ENCODE measurements around the gene CHST8.

DNA sequence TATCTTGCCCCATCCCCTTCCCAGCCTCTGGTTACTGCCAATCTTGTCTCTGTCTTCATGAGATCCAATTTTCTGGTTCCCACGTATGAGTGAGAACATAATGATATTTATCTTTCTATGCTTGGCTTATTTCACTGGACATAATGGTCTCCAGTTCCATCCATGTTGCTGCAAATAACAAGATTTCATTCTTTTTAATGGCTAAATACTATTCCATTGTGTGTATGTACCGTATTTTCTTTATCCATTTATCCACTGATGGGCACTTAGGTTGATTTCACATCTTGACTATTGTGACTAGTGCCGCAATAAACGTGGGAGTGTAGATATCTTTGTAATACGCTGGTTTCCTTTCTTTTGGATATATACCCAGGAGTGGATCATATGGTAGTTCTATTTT, 43.0 kb downstream of the CHST8 start:
- TF ChIP-seq, protein P1, sequence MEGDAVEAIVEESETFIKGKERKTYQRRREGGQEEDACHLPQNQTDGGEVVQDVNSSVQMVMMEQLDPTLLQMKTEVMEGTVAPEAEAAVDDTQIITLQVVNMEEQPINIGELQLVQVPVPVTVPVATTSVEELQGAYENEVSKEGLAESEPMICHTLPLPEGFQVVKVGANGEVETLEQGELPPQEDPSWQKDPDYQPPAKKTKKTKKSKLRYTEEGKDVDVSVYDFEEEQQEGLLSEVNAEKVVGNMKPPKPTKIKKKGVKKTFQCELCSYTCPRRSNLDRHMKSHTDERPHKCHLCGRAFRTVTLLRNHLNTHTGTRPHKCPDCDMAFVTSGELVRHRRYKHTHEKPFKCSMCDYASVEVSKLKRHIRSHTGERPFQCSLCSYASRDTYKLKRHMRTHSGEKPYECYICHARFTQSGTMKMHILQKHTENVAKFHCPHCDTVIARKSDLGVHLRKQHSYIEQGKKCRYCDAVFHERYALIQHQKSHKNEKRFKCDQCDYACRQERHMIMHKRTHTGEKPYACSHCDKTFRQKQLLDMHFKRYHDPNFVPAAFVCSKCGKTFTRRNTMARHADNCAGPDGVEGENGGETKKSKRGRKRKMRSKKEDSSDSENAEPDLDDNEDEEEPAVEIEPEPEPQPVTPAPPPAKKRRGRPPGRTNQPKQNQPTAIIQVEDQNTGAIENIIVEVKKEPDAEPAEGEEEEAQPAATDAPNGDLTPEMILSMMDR (IDR thresholded peaks at IDR 0.05), result no peak
- TF ChIP-seq POLR2A (IDR thresholded peaks at IDR 0.05; ENCODE audit: low read depth) (no peak), EP300 (IDR thresholded peaks at IDR 0.05) (no peak)
